NCI-H82 treated with DMSO at 0.1 percent for 48 hours (cell line): ENCODE data around the gene PTCD3.

ENCODE experiments used
- DNase-seq: peaks from one replicate; lab custom pipeline; 2025; ENCODE audit not compliant: unreplicated experiment; lab: John Stamatoyannopoulos, UW

PTCD3 gene

DNA sequence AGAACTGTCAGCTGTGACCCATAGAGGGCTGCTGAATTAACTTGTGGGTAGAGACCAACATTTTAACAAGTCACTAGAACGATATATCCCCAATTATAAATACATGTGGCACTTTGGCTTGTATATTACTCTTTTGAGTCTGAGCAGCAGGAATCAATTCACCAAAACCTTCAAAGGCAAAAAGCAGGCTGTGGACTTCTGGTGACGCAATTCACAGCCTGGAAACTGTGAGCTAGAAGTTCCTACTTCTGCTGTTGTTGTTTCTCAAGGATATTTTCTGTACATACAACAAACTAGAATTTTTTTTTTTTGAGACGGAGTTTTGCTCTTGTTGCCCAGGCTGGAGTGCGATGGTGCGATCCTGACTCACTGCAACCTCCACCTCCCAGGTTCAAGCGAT is 37.3 kb downstream of the PTCD3 start:
- DNase-seq = no peak

- no peak for DNase-seq
Measured at GRCh38 chr2:86143926-86144685, 38.1 kb downstream of the PTCD3 start.

DNA sequence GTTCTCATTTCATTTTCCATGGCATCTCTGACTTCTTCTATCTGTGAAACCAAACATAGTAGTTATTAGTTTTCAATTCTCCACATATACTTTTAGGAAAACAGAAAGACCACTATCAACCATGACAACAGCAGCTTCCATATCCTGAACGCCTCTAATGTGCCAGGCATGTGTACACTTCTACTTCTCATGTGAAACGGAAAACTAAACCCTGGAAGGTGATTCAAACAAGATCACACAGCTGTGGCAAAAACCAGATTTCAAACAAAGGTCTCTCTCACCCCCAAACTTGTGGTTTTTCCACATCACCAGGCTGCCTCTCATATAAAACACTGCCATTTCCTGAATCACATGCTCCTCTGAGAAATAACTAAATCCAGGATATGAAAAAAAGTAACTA is 41.8 kb downstream of the PTCD3 start:
- no peak for DNase-seq

- no peak for DNase-seq
Measured at GRCh38 chr2:86150502-86150901, 44.5 kb downstream of the PTCD3 start.

DNA sequence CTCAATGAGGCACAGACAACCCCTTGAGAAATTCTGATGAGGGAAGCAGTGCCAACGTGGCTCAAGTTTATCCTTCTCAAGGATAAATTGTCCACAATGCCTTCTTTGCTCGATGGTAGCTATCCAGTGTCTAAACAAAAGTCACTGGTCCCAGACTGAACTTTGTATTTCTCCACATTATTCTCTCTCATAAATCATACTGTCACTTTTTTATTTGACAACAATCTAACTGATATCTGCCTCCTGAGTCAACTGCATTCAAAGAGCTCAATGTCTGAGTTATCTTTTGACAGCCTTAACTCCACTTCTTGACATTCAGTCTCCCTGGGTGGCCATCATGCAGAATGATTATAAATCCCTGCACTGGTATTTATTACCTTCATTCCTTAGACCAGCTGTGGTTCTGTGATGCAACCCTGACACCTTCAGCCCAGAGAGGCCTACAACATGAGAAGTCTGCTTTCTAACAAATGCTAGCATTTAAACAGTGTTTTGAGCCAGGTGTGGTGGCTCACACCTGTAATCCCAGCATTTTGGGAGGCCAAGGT is 51.0 kb downstream of the PTCD3 start:
- DNase-seq = no peak

- no peak for DNase-seq
Measured at GRCh38 chr2:86158286-86158685, 52.3 kb downstream of the PTCD3 start.

DNA sequence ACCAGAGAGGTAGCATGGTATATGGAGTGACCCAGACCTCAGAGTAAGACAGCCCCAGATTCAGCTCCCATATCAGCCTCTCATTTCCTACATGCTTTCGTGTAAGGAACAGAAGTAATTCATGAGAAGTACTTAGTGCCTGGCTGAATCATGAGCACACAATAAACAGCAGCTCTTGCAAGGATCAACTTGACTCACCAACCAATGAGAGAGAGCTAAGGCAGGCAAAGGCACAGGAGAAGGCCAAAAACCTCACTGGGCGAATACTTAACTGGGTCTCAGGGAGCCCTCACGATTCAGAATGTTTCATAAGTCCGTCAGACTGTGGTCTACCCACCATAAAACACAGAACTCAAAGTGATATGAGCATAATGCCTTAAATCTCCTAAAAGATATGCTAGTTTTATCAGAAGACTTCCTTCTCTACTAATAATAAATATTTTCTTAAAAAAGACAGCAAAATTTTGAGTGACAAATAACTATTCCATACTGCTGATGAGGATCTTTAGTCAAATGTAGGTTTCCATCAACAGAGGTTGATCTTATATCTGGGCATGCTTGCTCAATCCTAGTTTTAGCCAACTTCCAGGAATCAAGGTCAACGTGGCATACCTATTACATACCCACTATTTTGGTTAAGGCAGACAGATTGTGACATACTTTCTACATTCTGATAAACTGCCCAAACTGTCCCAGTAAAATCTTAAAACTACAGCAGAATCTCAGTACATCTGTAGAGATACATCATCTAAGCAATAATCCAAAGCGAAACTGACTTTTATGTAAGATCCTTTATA is 54.3 kb downstream of the PTCD3 start:
- DNase-seq = no peak

DNA sequence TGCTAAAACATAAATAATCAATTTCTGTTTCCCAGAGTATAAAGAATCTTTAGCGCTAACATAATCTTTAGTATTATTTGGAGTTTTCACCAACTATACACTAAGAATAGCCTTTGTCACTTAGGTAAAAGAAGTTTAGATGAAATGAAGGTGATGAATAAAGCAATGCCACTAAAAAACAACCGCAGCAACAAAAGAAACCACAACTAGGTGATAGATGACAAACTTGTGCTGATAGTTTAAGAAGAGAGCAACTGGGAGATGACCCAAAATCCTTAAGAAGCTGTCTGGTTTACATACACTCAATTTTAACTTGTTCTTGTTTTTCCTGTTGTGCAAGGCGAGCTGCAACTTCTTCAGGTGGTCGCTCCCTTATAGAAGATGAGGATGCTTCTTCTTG is 64.4 kb downstream of the PTCD3 start:
- no peak for DNase-seq

DNA sequence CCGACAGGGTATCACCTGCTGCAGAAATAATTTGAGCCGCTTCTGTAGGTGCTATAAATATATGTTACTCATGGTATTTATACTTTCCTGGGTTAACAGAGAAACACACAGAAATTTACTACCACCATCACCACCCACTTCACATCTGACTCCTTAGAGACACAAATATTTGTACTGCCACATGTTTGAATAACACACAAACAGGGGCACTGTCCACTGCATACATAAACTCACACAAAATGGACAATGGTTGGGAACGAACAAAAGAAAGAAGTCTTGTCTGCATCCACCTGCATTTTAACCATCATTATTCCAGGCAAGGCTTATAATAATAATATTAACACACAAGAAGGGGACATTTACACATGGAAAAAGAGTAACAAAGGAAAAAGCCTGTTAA is 65.3 kb downstream of the PTCD3 start:
- no peak for DNase-seq

GRCh38 chr2:86172610-86173009 is 66.6 kb downstream of the PTCD3 start:
- no peak for DNase-seq

DNA sequence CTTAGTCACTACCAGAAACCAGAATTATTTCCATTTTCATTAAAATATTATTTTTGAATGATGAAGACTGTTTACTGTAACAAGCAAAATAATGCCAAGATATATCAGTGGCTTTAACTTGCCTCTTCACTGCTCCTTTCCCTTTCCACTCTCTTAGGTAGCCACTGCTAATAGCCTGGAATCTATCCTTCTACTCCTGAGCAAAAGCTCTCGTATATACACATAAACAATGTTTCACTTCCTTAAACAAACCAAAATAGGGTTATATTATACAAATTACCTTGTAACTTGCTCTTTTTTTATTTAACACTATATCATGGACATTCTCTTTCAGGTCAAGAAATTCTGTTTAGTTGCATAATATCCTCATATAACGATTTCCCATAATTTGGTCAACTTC is 68.4 kb downstream of the PTCD3 start:
- no peak for DNase-seq

GRCh38 chr2:86175828-86176227 is 69.8 kb downstream of the PTCD3 start:
- DNase-seq = no peak

GRCh38 chr2:86176597-86176996 is 70.6 kb downstream of the PTCD3 start:
- DNase-seq = no peak

- DNase-seq = no peak
Measured at GRCh38 chr2:86185517-86186212, 79.6 kb downstream of the PTCD3 start.

GRCh38 chr2:86186431-86186830 is 80.4 kb downstream of the PTCD3 start:
- DNase-seq = no peak

DNA sequence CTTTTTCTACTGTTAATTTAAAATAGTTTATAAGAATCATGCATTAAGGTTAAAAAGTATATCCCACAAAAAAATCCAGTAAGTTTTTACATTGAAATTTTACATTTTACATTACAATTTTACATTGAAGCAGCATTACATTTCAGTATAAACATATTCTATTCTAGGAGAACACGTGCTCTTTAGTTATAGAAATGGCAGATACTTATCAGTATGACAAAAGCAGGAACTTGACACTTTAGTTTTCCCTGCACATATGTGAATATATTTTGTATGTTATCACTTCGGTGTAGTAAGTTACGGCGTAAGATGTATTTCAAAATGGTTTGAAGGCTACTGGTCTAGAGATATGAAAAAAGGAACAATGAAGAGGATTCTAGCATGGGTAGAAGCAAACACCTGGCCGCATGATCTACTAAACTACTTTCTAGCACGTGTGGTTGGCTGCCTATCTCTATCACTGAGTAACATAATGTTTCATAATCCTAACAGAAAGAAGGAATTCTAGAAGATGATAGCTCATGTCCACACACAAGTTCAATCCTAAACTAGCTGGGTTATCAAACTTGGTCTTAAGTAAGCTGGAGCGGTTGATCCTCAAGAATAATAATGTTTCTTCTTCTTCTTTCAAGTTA is 83.9 kb downstream of the PTCD3 start:
- no peak for DNase-seq
